ENCODE data around the gene TMCC1.

DNA sequence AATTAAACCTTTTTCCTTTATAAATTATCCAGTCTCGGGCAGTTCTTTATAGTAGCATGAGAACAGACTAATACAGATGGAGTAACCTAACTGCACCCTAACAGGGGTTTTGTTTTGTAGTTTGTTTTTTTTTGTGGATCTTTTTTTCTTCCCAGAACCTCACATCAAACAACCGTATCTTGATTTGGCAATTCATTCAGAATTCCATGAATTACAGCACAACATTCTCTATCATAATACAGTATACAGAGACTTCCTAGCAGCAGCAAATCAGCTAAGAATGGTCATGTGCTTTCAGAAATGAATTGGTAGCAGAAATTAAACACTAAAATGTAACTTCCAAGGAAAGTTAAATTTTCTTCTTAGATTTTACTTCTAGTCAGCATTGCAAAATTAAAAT is 114.6 kb downstream of the TMCC1 start:
- TF ChIP-seq, protein P1, sequence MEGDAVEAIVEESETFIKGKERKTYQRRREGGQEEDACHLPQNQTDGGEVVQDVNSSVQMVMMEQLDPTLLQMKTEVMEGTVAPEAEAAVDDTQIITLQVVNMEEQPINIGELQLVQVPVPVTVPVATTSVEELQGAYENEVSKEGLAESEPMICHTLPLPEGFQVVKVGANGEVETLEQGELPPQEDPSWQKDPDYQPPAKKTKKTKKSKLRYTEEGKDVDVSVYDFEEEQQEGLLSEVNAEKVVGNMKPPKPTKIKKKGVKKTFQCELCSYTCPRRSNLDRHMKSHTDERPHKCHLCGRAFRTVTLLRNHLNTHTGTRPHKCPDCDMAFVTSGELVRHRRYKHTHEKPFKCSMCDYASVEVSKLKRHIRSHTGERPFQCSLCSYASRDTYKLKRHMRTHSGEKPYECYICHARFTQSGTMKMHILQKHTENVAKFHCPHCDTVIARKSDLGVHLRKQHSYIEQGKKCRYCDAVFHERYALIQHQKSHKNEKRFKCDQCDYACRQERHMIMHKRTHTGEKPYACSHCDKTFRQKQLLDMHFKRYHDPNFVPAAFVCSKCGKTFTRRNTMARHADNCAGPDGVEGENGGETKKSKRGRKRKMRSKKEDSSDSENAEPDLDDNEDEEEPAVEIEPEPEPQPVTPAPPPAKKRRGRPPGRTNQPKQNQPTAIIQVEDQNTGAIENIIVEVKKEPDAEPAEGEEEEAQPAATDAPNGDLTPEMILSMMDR (IDR thresholded peaks at IDR 0.05) = no peak
- TF ChIP-seq POLR2A (IDR thresholded peaks at IDR 0.05) = no peak
